ENCODE results near the gene SDK1.

DNA sequence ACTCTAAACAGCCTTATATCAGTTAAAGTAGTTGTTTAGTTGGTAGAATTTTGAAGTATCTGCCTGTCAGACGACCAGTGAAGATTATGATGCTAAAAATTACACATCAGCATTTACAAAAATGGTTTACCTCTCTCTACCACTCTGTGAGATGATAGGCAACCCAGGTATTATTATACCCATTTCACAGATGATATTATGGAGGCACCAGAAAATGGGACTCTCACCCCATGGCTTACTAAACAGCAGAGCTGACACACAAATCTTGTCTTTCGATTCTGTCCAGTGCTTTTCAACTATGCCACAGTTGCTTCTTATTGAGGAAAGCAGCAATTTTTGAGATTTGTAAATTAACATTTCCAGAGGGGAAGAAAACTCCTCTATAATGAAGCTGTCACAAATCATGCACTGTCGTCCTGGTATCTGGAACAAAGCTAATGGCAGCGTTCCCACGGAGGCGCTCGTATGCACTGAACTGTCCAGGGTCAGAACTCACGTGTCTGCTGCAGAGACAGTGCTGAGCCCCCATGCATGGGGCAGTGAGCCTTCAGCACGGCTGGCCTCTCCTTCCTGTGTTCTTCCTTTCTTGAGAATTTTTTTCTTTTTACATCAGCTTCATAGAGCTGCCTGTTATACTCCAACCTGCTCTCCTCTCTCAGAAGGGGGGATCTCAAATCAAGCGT, 381.1 kb downstream of the SDK1 start:
- TF ChIP-seq, protein P1, sequence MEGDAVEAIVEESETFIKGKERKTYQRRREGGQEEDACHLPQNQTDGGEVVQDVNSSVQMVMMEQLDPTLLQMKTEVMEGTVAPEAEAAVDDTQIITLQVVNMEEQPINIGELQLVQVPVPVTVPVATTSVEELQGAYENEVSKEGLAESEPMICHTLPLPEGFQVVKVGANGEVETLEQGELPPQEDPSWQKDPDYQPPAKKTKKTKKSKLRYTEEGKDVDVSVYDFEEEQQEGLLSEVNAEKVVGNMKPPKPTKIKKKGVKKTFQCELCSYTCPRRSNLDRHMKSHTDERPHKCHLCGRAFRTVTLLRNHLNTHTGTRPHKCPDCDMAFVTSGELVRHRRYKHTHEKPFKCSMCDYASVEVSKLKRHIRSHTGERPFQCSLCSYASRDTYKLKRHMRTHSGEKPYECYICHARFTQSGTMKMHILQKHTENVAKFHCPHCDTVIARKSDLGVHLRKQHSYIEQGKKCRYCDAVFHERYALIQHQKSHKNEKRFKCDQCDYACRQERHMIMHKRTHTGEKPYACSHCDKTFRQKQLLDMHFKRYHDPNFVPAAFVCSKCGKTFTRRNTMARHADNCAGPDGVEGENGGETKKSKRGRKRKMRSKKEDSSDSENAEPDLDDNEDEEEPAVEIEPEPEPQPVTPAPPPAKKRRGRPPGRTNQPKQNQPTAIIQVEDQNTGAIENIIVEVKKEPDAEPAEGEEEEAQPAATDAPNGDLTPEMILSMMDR (IDR thresholded peaks at IDR 0.05; ENCODE audit: low read depth, low read length, poor library complexity, severe bottlenecking): no peak
- TF ChIP-seq EZH2phosphoT487 (IDR thresholded peaks at IDR 0.05; ENCODE audit: borderline replicate concordance, low read length): no peak

Data from DOHH2 (cell line).